ENCODE results near the gene PODXL2.

- no peak for TF ChIP-seq POLR2AphosphoS5 (IDR thresholded peaks at IDR 0.05)
- TF ChIP-seq CTCF (IDR thresholded peaks at IDR 0.05) = no peak
- no peak for TF ChIP-seq POLR2A (IDR thresholded peaks at IDR 0.05)
- no peak for TF ChIP-seq EP300 (IDR thresholded peaks at IDR 0.05; ENCODE audit: low read depth)
Measured at GRCh38 chr3:127628426-127628787, 578 bp upstream of the PODXL2 start.

Data from transverse colon (tissue), 4 donors.